ENCODE results near the gene CHAD.
"Not testable (repeated sequence)": the region's sequence is repeated elsewhere in the genome, so short reads cannot be mapped to it uniquely, and the experiment has no call there.

Gene CHAD

GRCh38 chr17:50493744-50494143 is 25.1 kb upstream of the CHAD start:
- no peak for DNase-seq

DNA sequence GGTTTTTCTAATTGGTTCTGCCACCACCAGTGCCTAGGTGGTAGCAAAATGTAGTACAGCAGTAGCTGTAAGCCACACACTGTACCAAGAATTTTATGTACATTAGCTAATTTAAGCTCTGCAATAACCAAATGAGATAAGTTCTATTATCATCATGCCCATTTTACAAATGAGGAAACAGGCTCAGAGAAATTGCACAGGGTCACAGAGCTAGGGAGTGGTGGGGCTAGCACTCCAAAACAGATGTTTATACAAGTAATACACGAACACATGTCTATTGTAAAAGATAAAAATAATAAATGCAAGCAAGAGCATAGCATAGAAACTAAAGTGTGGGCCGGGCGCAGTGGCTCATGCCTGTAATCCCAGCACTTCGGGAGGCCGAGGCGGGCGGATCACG is 23.5 kb upstream of the CHAD start:
- no peak for DNase-seq

GRCh38 chr17:50491505-50491904 is 22.8 kb upstream of the CHAD start:
- DNase-seq, result no peak

DNA sequence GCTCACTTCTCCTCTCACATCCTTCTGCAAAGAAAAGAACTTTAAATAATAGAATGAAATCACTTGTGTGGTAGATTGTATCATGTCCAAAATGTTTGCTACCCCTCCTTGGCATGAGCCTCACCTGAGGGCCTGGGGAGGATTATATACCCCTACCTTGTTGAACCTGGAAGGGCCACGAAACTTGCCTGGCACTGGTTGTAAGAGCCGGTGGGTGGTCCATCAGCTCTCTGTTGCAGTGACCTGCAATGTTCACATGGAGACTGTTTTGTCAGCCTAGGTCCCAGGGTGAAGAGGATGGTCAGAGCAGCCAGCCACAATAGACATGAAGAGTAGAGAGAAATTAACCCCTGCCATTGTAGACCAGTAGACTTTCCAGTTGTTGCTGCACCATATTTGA is 20.2 kb upstream of the CHAD start:
- no peak for DNase-seq

DNA sequence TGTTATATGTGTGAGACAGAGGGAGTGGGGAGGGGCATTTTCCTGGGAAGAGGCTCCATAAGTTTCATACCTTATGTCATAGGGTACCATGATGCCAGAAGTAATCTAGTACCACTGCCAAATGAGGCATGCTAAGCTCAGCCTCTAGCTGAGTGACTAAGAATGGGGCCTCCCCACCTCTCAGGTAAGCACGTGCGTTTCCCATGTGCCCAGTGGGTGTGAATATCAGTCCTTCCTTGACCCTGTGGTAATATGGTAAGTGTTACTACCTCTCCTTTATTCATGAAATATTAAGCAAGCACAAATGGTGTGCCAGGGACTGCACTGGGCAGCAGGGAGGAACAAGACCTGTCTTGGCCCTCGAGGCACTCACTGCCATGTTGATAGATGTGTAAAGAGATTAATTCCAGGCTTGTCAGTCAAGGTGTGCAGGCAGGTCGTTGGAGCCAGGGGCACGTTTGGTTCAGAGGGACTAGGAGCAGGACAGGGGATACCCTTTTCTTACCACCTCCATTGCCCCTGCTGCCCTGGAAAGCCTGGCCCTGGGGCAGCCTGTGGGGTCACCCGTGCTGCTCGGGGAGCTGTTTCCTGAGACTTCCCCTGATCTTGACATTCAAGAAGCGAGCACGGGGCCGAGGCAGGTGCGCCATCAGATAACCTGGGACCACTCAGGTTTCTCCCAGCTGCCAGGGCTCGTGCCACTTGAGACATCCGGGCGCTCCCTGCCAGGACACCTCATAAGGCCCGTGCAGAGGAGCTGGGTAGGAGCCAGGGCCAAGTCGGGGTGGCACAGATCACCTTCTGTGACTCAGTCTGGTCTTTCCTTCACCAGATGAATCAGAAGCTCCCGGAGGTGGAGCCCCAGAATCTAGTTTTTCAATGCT is 18.8 kb upstream of the CHAD start:
- DNase-seq, result no peak

- DNase-seq, result no peak
These were observed 15.9 kb upstream of the CHAD start for GRCh38 chr17:50484386-50485155.

- no peak for DNase-seq
These were observed 14.6 kb upstream of the CHAD start for GRCh38 chr17:50483266-50483665.

GRCh38 chr17:50482516-50482915 is 13.8 kb upstream of the CHAD start:
- peak; percentile 79 for DNase-seq

DNA sequence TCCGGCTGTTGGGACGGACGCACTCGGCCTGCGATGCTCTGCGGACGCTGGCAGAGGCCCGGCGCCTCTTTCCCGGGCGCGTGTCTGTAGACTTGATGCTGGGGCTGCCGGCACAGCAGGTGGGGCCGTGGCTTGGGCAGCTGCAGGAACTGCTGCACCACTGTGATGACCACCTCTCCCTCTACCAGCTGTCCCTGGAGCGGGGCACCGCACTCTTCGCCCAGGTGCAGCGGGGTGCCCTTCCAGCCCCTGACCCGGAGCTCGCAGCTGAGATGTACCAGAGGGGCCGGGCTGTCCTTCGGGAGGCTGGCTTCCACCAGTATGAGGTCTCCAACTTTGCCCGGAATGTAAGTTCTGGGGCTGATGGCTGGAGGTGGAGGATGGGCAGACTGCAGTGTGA is 13.4 kb upstream of the CHAD start:
- no peak for DNase-seq

GRCh38 chr17:50481648-50482047 is 13.0 kb upstream of the CHAD start:
- DNase-seq, result no peak

DNA sequence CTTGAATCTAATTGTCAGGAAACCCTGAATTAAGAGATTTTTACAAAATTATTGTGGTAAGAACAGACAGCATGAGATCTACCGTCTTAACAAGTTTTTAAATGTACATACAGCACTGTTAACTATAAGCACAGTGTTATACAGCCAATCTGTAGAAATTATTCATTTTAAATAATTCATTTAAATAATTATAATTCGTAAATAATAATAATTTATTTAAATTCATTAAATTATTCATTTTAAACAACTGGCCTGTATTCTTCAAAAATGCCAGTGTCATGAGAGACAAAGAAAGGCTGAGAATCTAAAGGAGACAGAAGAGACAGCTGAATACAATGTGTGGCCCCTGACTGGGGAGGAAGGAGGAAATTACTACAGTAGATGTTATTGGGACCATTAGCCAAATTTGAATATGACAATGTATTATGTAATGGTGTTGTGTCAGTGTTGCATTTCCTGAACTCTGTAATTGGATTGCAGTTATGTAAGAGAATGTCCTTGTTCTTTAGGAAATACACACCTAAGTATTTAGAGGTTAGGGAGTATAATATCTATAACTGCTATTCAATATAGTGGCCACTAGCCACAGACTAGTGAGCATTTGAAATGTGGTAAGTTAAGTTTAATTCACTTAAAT is 12.3 kb upstream of the CHAD start:
- no peak for DNase-seq

DNA sequence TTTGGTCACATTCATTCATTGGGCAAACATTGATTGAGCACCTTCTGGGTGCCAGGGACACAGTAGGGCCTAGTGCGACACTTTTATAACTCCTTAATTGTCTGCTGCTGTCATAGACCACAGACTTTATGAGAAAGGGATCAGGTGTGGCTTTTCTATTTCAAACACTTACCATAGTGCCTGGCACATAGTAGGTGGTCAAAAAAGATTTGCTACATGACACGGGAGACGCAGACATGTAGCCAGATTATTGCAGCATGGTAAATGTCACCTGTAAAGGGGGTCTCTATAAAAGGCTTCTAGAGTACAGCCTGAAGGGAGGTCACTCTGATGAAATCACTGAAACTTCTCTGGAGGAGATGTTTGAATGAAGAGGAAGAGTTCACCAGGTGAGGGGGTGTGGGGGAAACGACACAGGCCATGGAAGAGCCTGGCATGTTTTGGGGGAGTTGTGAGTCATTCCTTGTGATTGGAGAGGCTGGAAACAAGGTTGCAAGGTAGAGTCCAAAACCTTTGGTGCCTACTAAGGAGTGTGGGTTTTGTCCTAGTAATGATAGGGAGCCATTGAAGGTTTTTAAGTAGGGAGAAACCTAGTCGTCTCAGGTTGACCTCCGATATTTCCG is 11.6 kb upstream of the CHAD start:
- no peak for DNase-seq

DNA sequence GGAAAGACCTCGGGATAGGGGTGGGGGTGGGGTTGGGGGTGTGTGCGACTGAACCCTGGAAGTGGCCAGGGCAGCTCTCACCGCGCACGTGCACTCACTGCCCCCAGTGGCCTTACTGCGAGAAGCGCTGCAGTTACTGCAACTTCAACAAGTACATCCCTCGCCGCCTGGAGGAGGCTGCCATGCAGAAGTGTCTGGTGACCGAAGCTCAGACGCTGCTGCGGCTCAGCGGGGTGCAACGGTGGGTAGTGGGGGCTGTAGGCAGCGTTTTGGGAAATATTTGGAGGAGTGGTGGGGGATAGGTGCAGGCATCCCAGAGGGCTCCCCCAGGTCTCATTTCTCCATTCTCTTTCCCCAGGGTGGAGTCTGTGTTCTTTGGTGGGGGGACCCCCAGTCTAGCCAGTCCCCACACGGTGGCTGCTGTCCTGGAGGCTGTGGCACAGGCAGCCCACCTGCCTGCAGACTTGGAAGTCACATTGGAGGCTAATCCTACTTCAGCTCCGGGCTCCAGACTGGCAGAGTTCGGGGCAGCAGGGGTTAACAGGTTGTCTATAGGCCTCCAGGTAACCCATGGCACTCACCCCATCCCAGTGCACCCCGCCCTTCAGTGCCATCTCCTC is 11.0 kb upstream of the CHAD start:
- peak; percentile 74 for DNase-seq

- DNase-seq, result peak; percentile 90
These were observed 10.0 kb upstream of the CHAD start, which contains the start of gene RSAD1 for GRCh38 chr17:50478391-50479381. Gene RSAD1, plus strand, starts transcription at chr17:50478860. Its CDS starts 25 bp downstream, at chr17:50478885.

DNA sequence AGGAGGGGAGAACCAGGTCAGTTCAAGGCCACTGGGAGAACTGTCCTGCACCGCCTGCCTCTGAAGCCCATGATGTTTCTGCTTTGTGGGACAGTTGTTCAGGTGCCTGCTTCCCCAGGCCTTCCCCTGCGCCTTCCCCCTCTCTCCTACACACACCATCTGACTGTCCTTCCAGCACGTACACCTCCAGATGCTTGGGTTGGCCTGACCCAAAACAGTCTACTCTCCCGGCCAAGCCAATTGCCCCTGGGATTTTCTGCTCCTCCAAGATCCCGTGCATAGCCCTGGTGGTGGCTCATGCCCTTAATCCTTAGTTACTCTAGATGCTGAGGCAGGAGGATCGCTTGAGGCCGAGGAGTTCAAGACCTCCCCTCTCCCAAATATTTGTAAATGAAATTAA is 9.3 kb upstream of the CHAD start:
- DNase-seq, result no peak

DNA sequence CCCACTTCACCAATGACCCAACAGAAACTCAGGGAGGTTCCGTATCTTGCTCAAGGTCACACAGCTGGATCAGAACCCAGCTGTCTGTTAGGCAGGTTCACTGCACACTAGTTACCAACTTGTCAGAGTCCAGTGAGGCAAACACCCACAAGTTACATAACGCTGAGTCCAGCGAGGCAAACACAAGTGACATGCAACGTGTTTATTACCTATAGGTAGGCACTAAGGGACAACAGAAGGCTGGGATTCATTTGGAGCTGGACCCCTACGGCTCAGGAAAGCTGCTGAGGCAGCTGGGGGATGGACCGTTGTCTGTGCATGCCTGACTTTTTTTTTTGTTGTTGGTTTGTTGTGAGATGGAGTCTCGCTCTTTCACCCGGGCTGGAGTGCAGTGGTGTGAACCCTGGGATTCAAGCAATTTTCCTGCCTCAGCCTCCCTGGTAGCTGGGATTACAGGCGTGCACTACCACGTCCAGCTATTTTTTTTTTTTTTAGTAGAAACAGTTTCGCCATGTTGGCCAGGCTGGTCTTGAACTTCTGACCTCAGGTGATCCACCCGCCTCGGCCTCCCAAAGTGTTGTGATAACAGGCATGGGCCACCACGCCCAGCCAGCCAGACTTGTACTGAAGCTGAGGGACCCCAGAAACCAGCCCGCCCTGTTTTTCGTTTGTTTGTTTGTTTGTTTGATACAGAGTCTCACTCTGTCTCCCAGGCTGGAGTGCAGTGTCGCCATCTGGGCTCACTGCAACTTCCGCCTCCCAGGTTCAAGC is 8.1 kb upstream of the CHAD start:
- DNase-seq, result no peak

DNA sequence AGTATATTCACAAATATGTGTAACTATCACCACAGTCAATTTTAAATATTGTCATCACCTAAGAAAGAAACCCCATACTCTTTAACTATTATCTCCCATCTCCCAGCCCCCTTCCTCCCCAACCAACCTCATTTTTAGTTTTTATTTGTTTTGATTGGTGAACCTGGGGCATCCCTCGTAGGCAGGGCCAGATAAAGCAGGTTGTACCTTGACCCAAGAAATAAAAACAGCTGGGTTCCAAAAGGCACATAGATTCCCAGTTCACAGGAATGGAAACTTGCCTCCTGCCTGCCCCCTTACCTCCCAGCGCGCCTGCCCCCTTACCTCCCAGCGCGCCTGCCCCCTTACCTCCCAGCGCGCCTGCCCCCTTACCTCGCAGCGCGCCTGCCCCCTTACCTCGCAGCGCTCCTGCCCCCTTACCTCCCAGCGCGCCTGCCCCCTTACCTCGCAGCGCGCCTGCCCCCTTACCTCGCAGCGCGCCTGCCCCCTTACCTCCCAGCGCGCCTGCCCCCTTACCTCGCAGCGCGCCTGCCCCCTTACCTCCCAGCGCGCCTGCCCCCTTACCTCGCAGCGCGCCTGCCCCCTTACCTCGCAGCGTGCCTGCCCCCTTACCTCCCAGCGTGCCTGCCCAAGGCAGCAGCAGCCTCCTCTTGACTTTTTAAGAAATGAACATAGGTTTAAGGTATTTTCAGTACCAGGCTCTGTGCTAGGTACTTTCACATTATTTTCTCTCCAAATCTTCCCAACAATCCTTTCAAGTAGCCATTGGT is 7.3 kb upstream of the CHAD start:
- not testable (repeated sequence) for DNase-seq

DNA sequence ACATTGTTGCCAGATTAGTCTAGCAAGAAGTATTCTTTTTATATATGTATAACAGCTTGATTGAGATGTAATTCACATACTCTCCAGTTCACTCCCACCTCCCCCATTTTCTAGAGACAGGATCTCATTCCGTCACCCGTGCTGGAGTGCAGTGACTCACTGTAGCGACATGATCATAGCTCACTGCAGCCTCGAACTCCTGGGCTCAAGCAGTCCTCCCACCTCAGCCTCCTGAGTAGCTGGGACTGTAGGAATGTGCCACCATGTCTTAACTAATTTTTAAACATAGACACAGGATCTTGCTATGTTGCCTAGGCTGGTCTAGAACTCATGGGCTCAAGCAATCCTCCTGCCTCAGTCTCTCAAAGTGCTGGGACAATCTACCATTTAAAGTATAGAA is 6.7 kb upstream of the CHAD start:
- DNase-seq, result no peak

DNA sequence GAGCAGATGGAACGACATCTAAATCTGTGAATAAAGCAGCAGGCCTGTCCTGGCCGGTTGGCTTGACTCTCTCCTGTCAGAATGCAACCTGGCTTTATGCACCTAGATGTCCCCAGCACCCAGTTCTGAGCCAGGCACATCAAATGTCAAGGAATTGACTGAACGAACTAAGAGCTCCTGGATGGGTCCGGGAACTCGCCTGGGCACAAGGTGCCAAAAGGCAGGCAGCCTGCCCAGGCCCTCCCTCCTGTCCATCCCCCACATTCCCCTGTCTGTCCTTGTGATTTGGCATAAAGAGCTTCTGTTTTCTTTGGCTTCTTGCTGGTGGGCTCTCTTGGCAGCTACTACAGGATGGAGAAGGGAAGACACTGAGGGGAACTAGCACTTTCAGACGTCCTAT is 5.8 kb upstream of the CHAD start:
- no peak for DNase-seq

GRCh38 chr17:50473901-50474300 is 5.2 kb upstream of the CHAD start:
- no peak for DNase-seq
